Hepatocyte (in vitro differentiated cells): ENCODE results near the gene SYNDIG1L. TPM values are rescaled to one million over a fixed set of nuclear protein-coding genes. Genes with fewer than 3 reads are reported as not detected.
"Not testable (repeated sequence)": the region's sequence is repeated elsewhere in the genome, so short reads cannot be mapped to it uniquely, and the experiment has no call there.

ENCODE experiments used
- DNase-seq: peaks from one replicate; pipeline ENCODE4 v3.0.0-alpha.2; 2016; ENCODE audit warnings: low spot score
- H2AFZ ChIP-seq: fragments of 200-600 bp; sonication (generic); 2 replicates; pipeline ENCODE4 v1.6.0; 2016; ENCODE audit warnings: antibody characterized with exemption, mild to moderate bottlenecking
- H3K27ac ChIP-seq: fragments of 200-600 bp; sonication (generic); 2 replicates; pipeline ENCODE4 v1.5.1; 2016; ENCODE audit warnings: mild to moderate bottlenecking
- H3K27me3 ChIP-seq: fragments of 200-600 bp; sonication (generic); 2 replicates; pipeline ENCODE4 v1.6.1; 2016
- H3K36me3 ChIP-seq: fragments of 200-600 bp; sonication (generic); replicated peaks from 2 replicates; pipeline ENCODE4 v1.5.1; 2016; ENCODE audit warnings: low read depth; ENCODE audit not compliant: insufficient read depth
- H3K4me1 ChIP-seq: fragments of 200-600 bp; sonication (generic); 2 replicates; pipeline ENCODE4 v1.5.1; 2016; ENCODE audit warnings: mild to moderate bottlenecking, moderate library complexity; ENCODE audit not compliant: insufficient read depth
- H3K4me2 ChIP-seq: fragments of 200-600 bp; sonication (generic); 2 replicates; pipeline ENCODE4 v1.6.0; 2016
- H3K4me3 ChIP-seq: fragments of 200-600 bp; sonication (generic); 2 replicates; pipeline ENCODE4 v1.5.1; 2016; ENCODE audit warnings: mild to moderate bottlenecking
- H3K79me2 ChIP-seq: fragments of 200-600 bp; sonication (generic); 2 replicates; pipeline ENCODE4 v1.6.0; 2017; ENCODE audit warnings: mild to moderate bottlenecking
- H3K9me2 ChIP-seq: fragments of 200-600 bp; sonication (generic); replicated peaks from 2 replicates; pipeline ENCODE4 v1.6.0; 2017; ENCODE audit warnings: mild to moderate bottlenecking; ENCODE audit not compliant: insufficient read depth
- H3K9me3 ChIP-seq: fragments of 200-600 bp; sonication (generic); 2 replicates; pipeline ENCODE4 v1.5.1; 2016; ENCODE audit warnings: low read depth, mild to moderate bottlenecking
- H4K20me1 ChIP-seq: fragments of 200-600 bp; sonication (generic); 2 replicates; pipeline ENCODE4 v1.6.0; 2016; ENCODE audit warnings: mild to moderate bottlenecking; ENCODE audit not compliant: insufficient read depth, poor library complexity, severe bottlenecking
- EZH2 ChIP-seq: fragments of 200-600 bp; sonication (generic); IDR thresholded peaks from 2 replicates; pipeline ENCODE4 v1.6.1; 2016; ENCODE audit warnings: antibody characterized with exemption, mild to moderate bottlenecking, borderline replicate concordance
- EZH2phosphoT487 ChIP-seq: fragments of 200-600 bp; sonication (generic); IDR thresholded peaks from one replicate; pipeline ENCODE4 v1.6.1; 2018; ENCODE audit warnings: antibody characterized with exemption, mild to moderate bottlenecking, low read depth, moderate library complexity; ENCODE audit not compliant: unreplicated experiment, severe bottlenecking
- WGBS: methylation state at CpG from one replicate; pipeline ENCODE4 v1.1.6; 2016; ENCODE audit warnings: low lambda C conversion rate; ENCODE audit errors: missing lambda C conversion rate; 5-methylcytosine and 5-hydroxymethylcytosine counted together
- polyA plus RNA-seq: library from polyadenylated mRNA; unstranded; fragments of >200 nt; fragmentation: Nextera tagmentation; extraction: Ambion mirVana; gene quantifications from 2 replicates; pipeline ENCODE4 v1.2.1, GENCODE V29; 2016
- total RNA-seq: library from RNA; depleted of rRNA; stranded (reverse); fragments of >200 nt; gene quantifications from 2 replicates; pipeline ENCODE4 v1.2.3, GENCODE V29; 2014
- TF ChIP-seq, protein P1 (sequence below): fragments of 200-600 bp; sonication (generic); IDR thresholded peaks from 2 replicates; pipeline ENCODE4 v1.5.1; 2016; ENCODE audit warnings: antibody characterized with exemption, mild to moderate bottlenecking; ENCODE audit not compliant: poor library complexity

Gene SYNDIG1L
- total and polyA plus RNA-seq, 2 experiments from 2014 or later = not detected

GRCh38 chr14:74394549-74394948 is 31.5 kb downstream of the SYNDIG1L start:
- Histone ChIP-seq H3K4me3 (no peak overlapping the region), H4K20me1 (no peaks in the 10 kb centered on the region), H3K36me3 (no peaks in the 10 kb centered on the region), H3K9me2 (no peaks in the 10 kb centered on the region), H3K4me2 (no peak overlapping the region), H3K27ac (no peak overlapping the region), H2AFZ (no peak overlapping the region), H3K79me2 (no peaks in the 10 kb centered on the region), H3K9me3 (no peaks in the 10 kb centered on the region), H3K27me3 (peaks cover 45% of the 10 kb centered on the region), H3K4me1 (no peaks in the 10 kb centered on the region)
- 48% methylated on average over 2 of the region's 2 CpGs for WGBS
- TF ChIP-seq EZH2 (no peak), EZH2phosphoT487 (no peak)
- TF ChIP-seq, protein P1, sequence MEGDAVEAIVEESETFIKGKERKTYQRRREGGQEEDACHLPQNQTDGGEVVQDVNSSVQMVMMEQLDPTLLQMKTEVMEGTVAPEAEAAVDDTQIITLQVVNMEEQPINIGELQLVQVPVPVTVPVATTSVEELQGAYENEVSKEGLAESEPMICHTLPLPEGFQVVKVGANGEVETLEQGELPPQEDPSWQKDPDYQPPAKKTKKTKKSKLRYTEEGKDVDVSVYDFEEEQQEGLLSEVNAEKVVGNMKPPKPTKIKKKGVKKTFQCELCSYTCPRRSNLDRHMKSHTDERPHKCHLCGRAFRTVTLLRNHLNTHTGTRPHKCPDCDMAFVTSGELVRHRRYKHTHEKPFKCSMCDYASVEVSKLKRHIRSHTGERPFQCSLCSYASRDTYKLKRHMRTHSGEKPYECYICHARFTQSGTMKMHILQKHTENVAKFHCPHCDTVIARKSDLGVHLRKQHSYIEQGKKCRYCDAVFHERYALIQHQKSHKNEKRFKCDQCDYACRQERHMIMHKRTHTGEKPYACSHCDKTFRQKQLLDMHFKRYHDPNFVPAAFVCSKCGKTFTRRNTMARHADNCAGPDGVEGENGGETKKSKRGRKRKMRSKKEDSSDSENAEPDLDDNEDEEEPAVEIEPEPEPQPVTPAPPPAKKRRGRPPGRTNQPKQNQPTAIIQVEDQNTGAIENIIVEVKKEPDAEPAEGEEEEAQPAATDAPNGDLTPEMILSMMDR = no peak
- no peak for DNase-seq

- H4K20me1 ChIP-seq = no peaks in the 10 kb centered on the region
- H3K9me3 ChIP-seq = no peaks in the 10 kb centered on the region
- no peak for DNase-seq
- H2AFZ ChIP-seq = no peak overlapping the region
- 64% methylated on average over 16 of the region's 16 CpGs for WGBS
- H3K27ac ChIP-seq = no peak overlapping the region
- H3K4me1 ChIP-seq = no peaks in the 10 kb centered on the region
- no peak overlapping the region for H3K4me3 ChIP-seq
- peaks cover 34% of the 10 kb centered on the region for H3K27me3 ChIP-seq
- H3K9me2 ChIP-seq = no peaks in the 10 kb centered on the region
- H3K79me2 ChIP-seq = no peaks in the 10 kb centered on the region
- TF ChIP-seq, protein P1 = no peak
- TF ChIP-seq EZH2 (no peak), EZH2phosphoT487 (no peak)
- no peak overlapping the region for H3K4me2 ChIP-seq
- no peaks in the 10 kb centered on the region for H3K36me3 ChIP-seq
Measured at GRCh38 chr14:74392616-74393570, 33.1 kb downstream of the SYNDIG1L start.

- Histone ChIP-seq H3K79me2 (no peaks in the 10 kb centered on the region), H3K9me3 (no peaks in the 10 kb centered on the region), H3K36me3 (no peaks in the 10 kb centered on the region), H2AFZ (no peak overlapping the region), H3K9me2 (no peaks in the 10 kb centered on the region), H4K20me1 (no peaks in the 10 kb centered on the region), H3K4me2 (no peak overlapping the region), H3K4me1 (no peaks in the 10 kb centered on the region), H3K4me3 (no peak overlapping the region), H3K27ac (no peak overlapping the region), H3K27me3 (peaks cover 35% of the 10 kb centered on the region)
- DNase-seq = no peak
- TF ChIP-seq, protein P1 = no peak
- TF ChIP-seq EZH2 (no peak), EZH2phosphoT487 (no peak)
- WGBS = 91% methylated on average over 2 of the region's 3 CpGs
Measured at GRCh38 chr14:74391479-74391878, 34.5 kb downstream of the SYNDIG1L start.

- not testable (repeated sequence) for H3K9me2 ChIP-seq, H3K4me1 ChIP-seq, H3K36me3 ChIP-seq, DNase-seq, H4K20me1 ChIP-seq, H3K27ac ChIP-seq, H3K4me2 ChIP-seq, H3K9me3 ChIP-seq, H3K4me3 ChIP-seq, H3K79me2 ChIP-seq, H2AFZ ChIP-seq
- peaks cover 27% of the 10 kb centered on the region for H3K27me3 ChIP-seq
- 92% methylated on average over 3 of the region's 3 CpGs for WGBS
Measured at GRCh38 chr14:74390505-74390904, 35.5 kb downstream of the SYNDIG1L start.
